Measurements from ENCODE around the gene HSH2D. TPM values are rescaled to one million over a fixed set of nuclear protein-coding genes. Genes with fewer than 3 reads are reported as not detected.

Gene HSH2D
- total RNA-seq, 4 donors from 2014 or later: 0.52 to 0.83 (median 0.75) TPM; not detected in 1

- Histone ChIP-seq H3K4me3 (no peak overlapping the region), H3K36me3 (no peaks in the 10 kb centered on the region), H3K9me3 (no peaks in the 10 kb centered on the region), H3K4me1 (no peaks in the 10 kb centered on the region), H3K27me3 (no peaks in the 10 kb centered on the region), H3K27ac (replicated peaks in 1 of 4) (no peak overlapping the region)
- no peak for DNase-seq (ENCODE audit: extremely low spot score)
- TF ChIP-seq POLR2A (IDR thresholded peaks at IDR 0.05; ENCODE audit: low read depth): no peak
- no peak for TF ChIP-seq POLR2AphosphoS5 (IDR thresholded peaks at IDR 0.05)
- no peak for TF ChIP-seq EP300 (IDR thresholded peaks at IDR 0.05)
- TF ChIP-seq CTCF (IDR thresholded peaks at IDR 0.05): no peak
- 88% methylated on average over 5 of the region's 5 CpGs for WGBS
- intact Hi-C loops (cut with DNase I): no loop called here
Observed at GRCh38 chr19:16159655-16160054, 16.2 kb downstream of the HSH2D start.

- DNase-seq (ENCODE audit: extremely low spot score): no peak
- Histone ChIP-seq H3K9me3 (no peaks in the 10 kb centered on the region), H3K4me1 (no peaks in the 10 kb centered on the region), H3K36me3 (no peaks in the 10 kb centered on the region), H3K27ac (replicated peaks in 1 of 4) (no peak overlapping the region), H3K4me3 (no peak overlapping the region), H3K27me3 (no peaks in the 10 kb centered on the region)
- WGBS: 52% methylated on average over 5 of the region's 6 CpGs
- intact Hi-C loops (cut with DNase I): no loop called here
- TF ChIP-seq POLR2AphosphoS5 (IDR thresholded peaks at IDR 0.05) (no peak), POLR2A (IDR thresholded peaks at IDR 0.05; ENCODE audit: low read depth) (no peak), EP300 (IDR thresholded peaks at IDR 0.05) (no peak), CTCF (IDR thresholded peaks at IDR 0.05) (no peak)
Observed at GRCh38 chr19:16160445-16160942, 17.0 kb downstream of the HSH2D start.

- intact Hi-C loops (cut with DNase I): no loop called here
- H3K4me3 ChIP-seq: no peak overlapping the region
- no peak for DNase-seq (ENCODE audit: extremely low spot score)
- H3K4me1 ChIP-seq: no peaks in the 10 kb centered on the region
- 70% methylated on average over 14 of the region's 14 CpGs for WGBS
- no peaks in the 10 kb centered on the region for H3K27me3 ChIP-seq
- no peaks in the 10 kb centered on the region for H3K9me3 ChIP-seq
- TF ChIP-seq POLR2AphosphoS5 (IDR thresholded peaks at IDR 0.05): no peak
- TF ChIP-seq EP300 (IDR thresholded peaks at IDR 0.05): no peak
- TF ChIP-seq POLR2A (IDR thresholded peaks at IDR 0.05; ENCODE audit: low read depth): no peak
- no peak for TF ChIP-seq CTCF (IDR thresholded peaks at IDR 0.05)
- no peak overlapping the region for H3K27ac ChIP-seq (replicated peaks in 1 of 4)
- H3K36me3 ChIP-seq: no peaks in the 10 kb centered on the region
Observed at GRCh38 chr19:16160943-16161560, 17.6 kb downstream of the HSH2D start.

GRCh38 chr19:16161840-16162239 lies 18.4 kb downstream of the HSH2D start:
- Histone ChIP-seq H3K27ac (replicated peaks in 1 of 4) (no peak overlapping the region), H3K4me3 (no peak overlapping the region), H3K4me1 (no peaks in the 10 kb centered on the region), H3K9me3 (no peaks in the 10 kb centered on the region), H3K27me3 (no peaks in the 10 kb centered on the region), H3K36me3 (no peaks in the 10 kb centered on the region)
- WGBS: 67% methylated on average over 3 of the region's 3 CpGs
- intact Hi-C loops (cut with DNase I): no loop called here
- TF ChIP-seq POLR2A (IDR thresholded peaks at IDR 0.05; ENCODE audit: low read depth) (no peak), POLR2AphosphoS5 (IDR thresholded peaks at IDR 0.05) (no peak), CTCF (IDR thresholded peaks at IDR 0.05) (no peak), EP300 (IDR thresholded peaks at IDR 0.05) (no peak)
- no peak for DNase-seq (ENCODE audit: extremely low spot score)
